SU-DHL-6 (cell line): ENCODE results near the gene CADM1.

Experiments used
- H2AFZ ChIP-seq: fragments of 200-600 bp; sonication (generic); 2 replicates; pipeline ENCODE4 v1.6.1; 2014; ENCODE audit warnings: low read depth, mild to moderate bottlenecking, moderate library complexity, mixed read lengths, antibody characterized with exemption, low read length; ENCODE audit not compliant: severe bottlenecking
- H3F3A ChIP-seq: fragments of 200-600 bp; shearing (Covaris generic); 2 replicates; pipeline ENCODE4 v1.6.0; 2016; ENCODE audit warnings: antibody characterized with exemption, mild to moderate bottlenecking; ENCODE audit not compliant: insufficient read depth
- H3K27ac ChIP-seq: fragments of 200-600 bp; sonication (generic); 2 replicates; pipeline ENCODE4 v1.5.1; 2016; ENCODE audit warnings: low read depth, mild to moderate bottlenecking, low read length, moderate library complexity, mixed read lengths
- H3K27me3 ChIP-seq: fragments of 200-600 bp; sonication (generic), shearing (Covaris generic); 2 replicates; pipeline ENCODE4 v1.6.0; 2014; ENCODE audit warnings: mild to moderate bottlenecking, low read length
- H3K36me3 ChIP-seq: fragments of 200-600 bp; sonication (generic); 2 replicates; pipeline ENCODE4 v1.6.1; 2014; ENCODE audit warnings: mild to moderate bottlenecking, low read length, mixed read lengths
- H3K4me2 ChIP-seq: fragments of 300-600, 200-600 bp; shearing (Covaris generic), sonication (generic); 2 replicates; pipeline ENCODE4 v1.6.0; 2014; ENCODE audit warnings: low read length, low read depth, mild to moderate bottlenecking; ENCODE audit not compliant: poor library complexity, severe bottlenecking
- H3K4me3 ChIP-seq: fragments of 200-600 bp; sonication (generic); 2 replicates; pipeline ENCODE4 v1.5.1; 2014; ENCODE audit warnings: antibody characterized with exemption, low read length, mild to moderate bottlenecking, mixed read lengths; ENCODE audit not compliant: insufficient read depth, poor library complexity, severe bottlenecking
- H3K79me2 ChIP-seq: fragments of 200-600 bp; sonication (generic); 2 replicates; pipeline ENCODE4 v1.6.1; 2014; ENCODE audit warnings: mild to moderate bottlenecking, low read length, moderate library complexity; ENCODE audit not compliant: insufficient read depth
- H3K9ac ChIP-seq: fragments of 200-600 bp; sonication (generic); 2 replicates; pipeline ENCODE4 v1.7.0; 2014; ENCODE audit warnings: mild to moderate bottlenecking, low read length
- H3K9me2 ChIP-seq: fragments of 200-600 bp; sonication (generic); replicated peaks from 2 replicates; pipeline ENCODE4 v1.6.1; 2014; ENCODE audit warnings: low read length; ENCODE audit not compliant: insufficient read depth
- H3K9me3 ChIP-seq: fragments of 200-600 bp; sonication (generic); 2 replicates; pipeline ENCODE4 v1.6.1; 2014; ENCODE audit warnings: low read length, mixed read lengths; ENCODE audit not compliant: insufficient read depth
- H4K20me1 ChIP-seq: fragments of 200-600 bp; sonication (generic); 2 replicates; pipeline ENCODE4 v1.6.1; 2014; ENCODE audit warnings: low read depth, mild to moderate bottlenecking, antibody characterized with exemption, low read length, moderate library complexity, mixed read lengths
- CTCF ChIP-seq: fragments of 200-600 bp; sonication (generic); IDR thresholded peaks from one replicate; pipeline ENCODE4 v1.5.1; 2017; ENCODE audit warnings: antibody characterized with exemption, mild to moderate bottlenecking, low read length, moderate library complexity; ENCODE audit not compliant: insufficient read depth, poor library complexity, severe bottlenecking
- EZH2phosphoT487 ChIP-seq: fragments of 200-600 bp; sonication (generic), shearing (Covaris generic); conservative IDR thresholded peaks from 2 replicates; pipeline ENCODE4 v1.6.1; 2018; ENCODE audit warnings: mild to moderate bottlenecking, antibody characterized with exemption, low read length, moderate library complexity, mixed read lengths

CADM1 gene

GRCh38 chr11:115219376-115219775, 284.8 kb downstream of the CADM1 start:
- H3K4me3 ChIP-seq = no peak overlapping the region
- no peaks in the 10 kb centered on the region for H4K20me1 ChIP-seq
- H3K9ac ChIP-seq = peak overlapping the region; percentile 45; the same call in 1 of the 2 replicates
- H3K36me3 ChIP-seq = no peaks in the 10 kb centered on the region
- TF ChIP-seq EZH2phosphoT487 (no peak), CTCF (no peak)
- H2AFZ ChIP-seq = peak overlapping the region; percentile 17
- H3K4me2 ChIP-seq = peak overlapping the region; percentile 58
- no peaks in the 10 kb centered on the region for H3K79me2 ChIP-seq
- peak overlapping the region; percentile 95 for H3K27ac ChIP-seq
- H3F3A ChIP-seq = peaks cover 32% of the 10 kb centered on the region
- H3K27me3 ChIP-seq = no peaks in the 10 kb centered on the region
- H3K9me2 ChIP-seq = no peaks in the 10 kb centered on the region
- H3K9me3 ChIP-seq = no peaks in the 10 kb centered on the region

- TF ChIP-seq EZH2phosphoT487 = no peak
- no peak overlapping the region for H3K9ac ChIP-seq
- H3K9me3 ChIP-seq = no peaks in the 10 kb centered on the region
- no peak overlapping the region for H3K27ac ChIP-seq
- H3F3A ChIP-seq = peaks cover 25% of the 10 kb centered on the region
- H3K4me3 ChIP-seq = no peak overlapping the region
- H3K4me2 ChIP-seq = no peak overlapping the region
- no peaks in the 10 kb centered on the region for H3K9me2 ChIP-seq
- no peaks in the 10 kb centered on the region for H3K79me2 ChIP-seq
- no peaks in the 10 kb centered on the region for H3K27me3 ChIP-seq
- H3K36me3 ChIP-seq = no peaks in the 10 kb centered on the region
- no peak overlapping the region for H2AFZ ChIP-seq
- no peaks in the 10 kb centered on the region for H4K20me1 ChIP-seq
Measured at GRCh38 chr11:115217726-115218311, 286.4 kb downstream of the CADM1 start.

- Histone ChIP-seq H4K20me1 (no peaks in the 10 kb centered on the region), H3F3A (0 out of 2 replicates have a peak, but pooled peaks cover 9% of the 10 kb centered on the region), H2AFZ (no peak overlapping the region), H3K9ac (no peak overlapping the region), H3K27me3 (no peaks in the 10 kb centered on the region), H3K36me3 (no peaks in the 10 kb centered on the region), H3K27ac (no peak overlapping the region), H3K4me3 (no peak overlapping the region), H3K9me3 (no peaks in the 10 kb centered on the region), H3K4me2 (no peak overlapping the region), H3K9me2 (no peaks in the 10 kb centered on the region), H3K79me2 (no peaks in the 10 kb centered on the region)
- TF ChIP-seq EZH2phosphoT487 (no peak), CTCF (no peak)
Measured at GRCh38 chr11:115215694-115216617, 288.3 kb downstream of the CADM1 start.
